ENCODE data around the gene HRH2.

Gene HRH2

DNA sequence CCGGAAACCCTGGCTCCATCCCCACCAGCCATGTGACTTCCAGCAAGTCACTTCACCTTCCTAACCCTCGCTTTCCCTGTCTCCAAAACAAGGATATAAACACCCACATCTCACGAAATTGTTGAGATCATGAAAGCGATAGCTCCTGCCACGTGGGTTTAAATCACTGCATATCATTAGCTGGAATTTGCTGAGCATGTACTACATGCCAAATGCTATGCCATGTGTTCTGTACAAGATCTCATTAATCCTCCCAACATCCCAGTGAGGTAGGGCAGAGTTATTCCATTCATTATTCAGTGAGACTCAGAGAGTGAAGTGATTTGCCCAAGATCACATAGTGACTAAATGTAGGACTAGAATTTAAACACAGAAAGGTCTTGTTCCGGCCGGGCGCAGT is 29.2 kb upstream of the HRH2 start:
- no peak for TF ChIP-seq SPI1 (IDR thresholded peaks at IDR 0.05; ENCODE audit: borderline replicate concordance, low read depth)
- Histone ChIP-seq H3K27ac (replicated peaks) (no peak overlapping the region), H3K27me3 (ENCODE audit: insufficient read depth, poor library complexity, severe bottlenecking) (no peaks in the 10 kb centered on the region), H3K4me3 (replicated peaks; ENCODE audit: insufficient read depth, low read length) (no peak overlapping the region)
- DNase-seq (ENCODE audit: low read depth in 1 of 2, low spot score in 1 of 2), result no peak

DNA sequence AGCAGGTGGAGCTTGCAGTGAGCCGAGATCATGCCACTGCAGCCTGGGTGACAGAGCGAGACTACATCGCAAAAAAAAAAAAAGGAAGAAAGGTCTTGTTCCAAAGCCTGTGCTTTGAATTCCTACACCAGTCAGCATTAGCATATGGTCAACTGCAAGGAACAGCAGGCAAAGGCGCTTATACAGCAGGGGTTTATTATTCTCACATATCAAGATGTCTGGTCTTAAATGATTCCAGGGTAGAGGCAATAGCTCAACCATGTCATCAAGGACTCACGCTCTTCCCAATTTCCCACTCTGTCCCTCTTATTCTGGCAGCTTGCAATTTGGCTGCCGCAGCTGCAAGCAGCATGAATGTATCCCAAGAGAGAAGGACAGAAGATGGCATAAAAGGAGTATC is 28.6 kb upstream of the HRH2 start:
- Histone ChIP-seq H3K4me3 (replicated peaks; ENCODE audit: insufficient read depth, low read length) (no peak overlapping the region), H3K27me3 (ENCODE audit: insufficient read depth, poor library complexity, severe bottlenecking) (no peaks in the 10 kb centered on the region), H3K27ac (replicated peaks) (no peak overlapping the region)
- DNase-seq (ENCODE audit: low read depth in 1 of 2, low spot score in 1 of 2), result no peak
- TF ChIP-seq, protein P1, sequence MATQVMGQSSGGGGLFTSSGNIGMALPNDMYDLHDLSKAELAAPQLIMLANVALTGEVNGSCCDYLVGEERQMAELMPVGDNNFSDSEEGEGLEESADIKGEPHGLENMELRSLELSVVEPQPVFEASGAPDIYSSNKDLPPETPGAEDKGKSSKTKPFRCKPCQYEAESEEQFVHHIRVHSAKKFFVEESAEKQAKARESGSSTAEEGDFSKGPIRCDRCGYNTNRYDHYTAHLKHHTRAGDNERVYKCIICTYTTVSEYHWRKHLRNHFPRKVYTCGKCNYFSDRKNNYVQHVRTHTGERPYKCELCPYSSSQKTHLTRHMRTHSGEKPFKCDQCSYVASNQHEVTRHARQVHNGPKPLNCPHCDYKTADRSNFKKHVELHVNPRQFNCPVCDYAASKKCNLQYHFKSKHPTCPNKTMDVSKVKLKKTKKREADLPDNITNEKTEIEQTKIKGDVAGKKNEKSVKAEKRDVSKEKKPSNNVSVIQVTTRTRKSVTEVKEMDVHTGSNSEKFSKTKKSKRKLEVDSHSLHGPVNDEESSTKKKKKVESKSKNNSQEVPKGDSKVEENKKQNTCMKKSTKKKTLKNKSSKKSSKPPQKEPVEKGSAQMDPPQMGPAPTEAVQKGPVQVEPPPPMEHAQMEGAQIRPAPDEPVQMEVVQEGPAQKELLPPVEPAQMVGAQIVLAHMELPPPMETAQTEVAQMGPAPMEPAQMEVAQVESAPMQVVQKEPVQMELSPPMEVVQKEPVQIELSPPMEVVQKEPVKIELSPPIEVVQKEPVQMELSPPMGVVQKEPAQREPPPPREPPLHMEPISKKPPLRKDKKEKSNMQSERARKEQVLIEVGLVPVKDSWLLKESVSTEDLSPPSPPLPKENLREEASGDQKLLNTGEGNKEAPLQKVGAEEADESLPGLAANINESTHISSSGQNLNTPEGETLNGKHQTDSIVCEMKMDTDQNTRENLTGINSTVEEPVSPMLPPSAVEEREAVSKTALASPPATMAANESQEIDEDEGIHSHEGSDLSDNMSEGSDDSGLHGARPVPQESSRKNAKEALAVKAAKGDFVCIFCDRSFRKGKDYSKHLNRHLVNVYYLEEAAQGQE (IDR thresholded peaks at IDR 0.05; ENCODE audit: insufficient replicate concordance, low read depth), result no peak
- TF ChIP-seq SPI1 (IDR thresholded peaks at IDR 0.05; ENCODE audit: borderline replicate concordance, low read depth), result no peak
- no peak for TF ChIP-seq POLR2AphosphoS5 (IDR thresholded peaks at IDR 0.05; ENCODE audit: low read depth)
- TF ChIP-seq GABPA (IDR thresholded peaks at IDR 0.05; ENCODE audit: low read depth), result no peak
- TF ChIP-seq, protein P2, sequence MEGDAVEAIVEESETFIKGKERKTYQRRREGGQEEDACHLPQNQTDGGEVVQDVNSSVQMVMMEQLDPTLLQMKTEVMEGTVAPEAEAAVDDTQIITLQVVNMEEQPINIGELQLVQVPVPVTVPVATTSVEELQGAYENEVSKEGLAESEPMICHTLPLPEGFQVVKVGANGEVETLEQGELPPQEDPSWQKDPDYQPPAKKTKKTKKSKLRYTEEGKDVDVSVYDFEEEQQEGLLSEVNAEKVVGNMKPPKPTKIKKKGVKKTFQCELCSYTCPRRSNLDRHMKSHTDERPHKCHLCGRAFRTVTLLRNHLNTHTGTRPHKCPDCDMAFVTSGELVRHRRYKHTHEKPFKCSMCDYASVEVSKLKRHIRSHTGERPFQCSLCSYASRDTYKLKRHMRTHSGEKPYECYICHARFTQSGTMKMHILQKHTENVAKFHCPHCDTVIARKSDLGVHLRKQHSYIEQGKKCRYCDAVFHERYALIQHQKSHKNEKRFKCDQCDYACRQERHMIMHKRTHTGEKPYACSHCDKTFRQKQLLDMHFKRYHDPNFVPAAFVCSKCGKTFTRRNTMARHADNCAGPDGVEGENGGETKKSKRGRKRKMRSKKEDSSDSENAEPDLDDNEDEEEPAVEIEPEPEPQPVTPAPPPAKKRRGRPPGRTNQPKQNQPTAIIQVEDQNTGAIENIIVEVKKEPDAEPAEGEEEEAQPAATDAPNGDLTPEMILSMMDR (IDR thresholded peaks at IDR 0.05; ENCODE audit: insufficient read depth, low read length), result no peak

DNA sequence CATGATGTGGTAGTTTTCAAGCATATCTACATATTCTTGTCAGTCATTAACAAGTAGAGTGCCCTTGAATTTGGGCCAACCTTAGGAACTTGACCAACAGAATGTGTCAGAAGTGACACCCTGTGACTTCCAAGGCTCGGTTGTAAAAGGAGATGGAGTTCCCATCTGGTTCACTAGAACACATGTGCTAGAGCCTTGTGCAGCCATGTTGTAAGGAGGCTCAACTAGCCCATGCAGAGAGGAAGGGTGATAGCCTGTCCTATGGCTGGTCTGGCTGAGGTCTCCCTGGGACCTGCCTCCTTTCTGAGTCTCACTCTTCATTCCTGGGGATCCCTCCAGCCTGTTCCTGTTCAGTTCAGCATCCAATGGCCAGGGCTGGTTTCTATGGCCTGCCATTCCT is 28.1 kb upstream of the HRH2 start:
- Histone ChIP-seq H3K27me3 (ENCODE audit: insufficient read depth, poor library complexity, severe bottlenecking) (no peaks in the 10 kb centered on the region), H3K27ac (replicated peaks) (no peak overlapping the region), H3K4me3 (replicated peaks; ENCODE audit: insufficient read depth, low read length) (no peak overlapping the region)
- TF ChIP-seq GABPA (IDR thresholded peaks at IDR 0.05; ENCODE audit: low read depth) (no peak), SPI1 (IDR thresholded peaks at IDR 0.05; ENCODE audit: borderline replicate concordance, low read depth) (no peak), POLR2AphosphoS5 (IDR thresholded peaks at IDR 0.05; ENCODE audit: low read depth) (no peak)
- TF ChIP-seq, protein P2 (IDR thresholded peaks at IDR 0.05; ENCODE audit: insufficient read depth, low read length), result no peak
- TF ChIP-seq, protein P1 (IDR thresholded peaks at IDR 0.05; ENCODE audit: insufficient replicate concordance, low read depth), result no peak
- no peak for DNase-seq (ENCODE audit: low read depth in 1 of 2, low spot score in 1 of 2)

DNA sequence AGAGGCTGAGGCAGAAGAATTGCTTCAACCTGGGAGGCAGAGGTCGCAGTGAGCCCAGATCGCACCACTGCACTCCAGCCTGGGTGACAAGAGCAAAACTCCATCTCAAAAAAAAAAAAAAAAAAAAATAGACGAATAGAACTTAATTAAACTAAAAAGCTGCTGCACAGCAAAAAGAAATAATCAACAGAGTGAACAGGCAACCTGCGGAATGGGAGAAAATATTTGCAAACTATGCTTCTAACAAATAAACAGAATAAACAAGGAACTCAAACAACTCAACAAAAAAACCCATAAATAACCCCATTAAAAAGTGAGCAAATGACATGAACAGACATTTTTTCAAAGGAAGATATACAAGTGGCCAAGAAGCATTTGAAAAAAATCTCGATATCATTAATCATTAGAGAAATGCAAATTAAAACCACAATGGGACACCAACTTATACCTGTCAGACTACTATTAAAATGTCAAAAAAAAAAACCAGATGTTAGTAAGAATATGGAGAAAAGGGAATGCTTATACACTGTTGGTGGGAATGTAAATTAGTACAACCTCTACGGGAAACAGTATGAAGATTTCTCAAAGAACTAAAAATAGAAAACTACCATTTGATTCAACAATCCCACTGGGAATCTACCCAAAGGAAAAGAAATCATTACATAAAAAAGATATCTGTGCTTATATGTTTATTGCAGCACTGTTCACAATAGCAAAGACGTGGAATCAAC is 21.9 kb upstream of the HRH2 start:
- no peaks in the 10 kb centered on the region for H3K27me3 ChIP-seq (ENCODE audit: insufficient read depth, poor library complexity, severe bottlenecking)
- TF ChIP-seq POLR2AphosphoS5 (IDR thresholded peaks at IDR 0.05; ENCODE audit: low read depth) (no peak), SPI1 (IDR thresholded peaks at IDR 0.05; ENCODE audit: borderline replicate concordance, low read depth) (no peak), GABPA (IDR thresholded peaks at IDR 0.05; ENCODE audit: low read depth) (no peak)
- TF ChIP-seq, protein P1 (IDR thresholded peaks at IDR 0.05; ENCODE audit: insufficient replicate concordance, low read depth), result no peak
- TF ChIP-seq, protein P2 (IDR thresholded peaks at IDR 0.05; ENCODE audit: insufficient read depth, low read length), result no peak

More for the DNA sequence above, 21.9 kb upstream of the HRH2 start:
- no peak for DNase-seq (ENCODE audit: low read depth in 1 of 2, low spot score in 1 of 2)
- Histone ChIP-seq H3K4me3 (replicated peaks; ENCODE audit: insufficient read depth, low read length) (no peak overlapping the region), H3K27ac (replicated peaks) (no peak overlapping the region)

Measured in HL-60 (cell line).